GM23338 (cell line): ENCODE data around the gene DTNA. TPM values are rescaled to one million over a fixed set of nuclear protein-coding genes. Genes with fewer than 3 reads are reported as not detected.

Experiments
- ATAC-seq: fragments of 200-7000 bp; cut with Tn5 transposase; 3 replicates; pipeline ENCODE4 v1.9.1; 2020
- DNase-seq: peaks from one replicate; pipeline ENCODE4 v3.0.0-alpha.2; 2015; ENCODE audit warnings: low spot score
- H2AFZ ChIP-seq: fragments of 200-600 bp; sonication (generic); 2 replicates; pipeline ENCODE4 v1.8.0; 2016; ENCODE audit warnings: antibody characterized with exemption, mild to moderate bottlenecking, moderate library complexity
- H3F3A ChIP-seq: fragments of 200-600 bp; sonication (generic); replicated peaks from 2 replicates; pipeline ENCODE4 v1.8.0; 2017; ENCODE audit warnings: antibody characterized with exemption, mixed run types, low read depth
- H3K27ac ChIP-seq: fragments of 200-600 bp; sonication (generic); 2 replicates; pipeline ENCODE4 v1.6.1; 2016; ENCODE audit warnings: low read depth
- H3K27me3 ChIP-seq: fragments of 200-600 bp; sonication (generic); 2 replicates; pipeline ENCODE4 v1.8.0; 2016; ENCODE audit warnings: mild to moderate bottlenecking, mixed run types, moderate library complexity; ENCODE audit not compliant: insufficient read depth
- H3K36me3 ChIP-seq: fragments of 200-600 bp; sonication (generic); 2 replicates; pipeline ENCODE4 v1.8.0; 2016; ENCODE audit warnings: mild to moderate bottlenecking; ENCODE audit not compliant: insufficient read depth
- H3K4me1 ChIP-seq: fragments of 200-600 bp; sonication (generic); 2 replicates; pipeline ENCODE4 v1.8.0; 2016; ENCODE audit warnings: mild to moderate bottlenecking, moderate library complexity; ENCODE audit not compliant: insufficient read depth
- H3K4me2 ChIP-seq: fragments of 200-600 bp; sonication (generic); 2 replicates; pipeline ENCODE4 v1.7.1; 2017; ENCODE audit warnings: mixed run types
- H3K4me3 ChIP-seq: fragments of 200-600 bp; sonication (generic); 2 replicates; pipeline ENCODE4 v1.6.1; 2016; ENCODE audit warnings: mixed run types
- H3K79me2 ChIP-seq: fragments of 200-600 bp; sonication (generic); replicated peaks from 2 replicates; pipeline ENCODE4 v1.8.0; 2017; ENCODE audit warnings: mild to moderate bottlenecking; ENCODE audit not compliant: insufficient read depth
- H3K9me2 ChIP-seq: fragments of 200-600 bp; sonication (generic); 2 replicates; pipeline ENCODE4 v1.8.0; 2017; ENCODE audit not compliant: insufficient read depth
- H4K20me1 ChIP-seq: fragments of 200-600 bp; sonication (generic); replicated peaks from 2 replicates; pipeline ENCODE4 v1.8.0; 2017; ENCODE audit warnings: mild to moderate bottlenecking; ENCODE audit not compliant: insufficient read depth
- H3K27ac Mint-ChIP-seq: 2 replicates; pipeline ENCODE4 v1.8.0; 2020; ENCODE audit warnings: inconsistent platforms, mild to moderate bottlenecking, moderate library complexity, mixed read lengths
- H3K27me3 Mint-ChIP-seq: 3 replicates; pipeline ENCODE4 v1.8.0; 2022; ENCODE audit warnings: low read depth, mild to moderate bottlenecking, moderate library complexity, mixed read lengths, inconsistent platforms; ENCODE audit not compliant: insufficient read depth, poor library complexity
- H3K36me3 Mint-ChIP-seq: 3 replicates; pipeline ENCODE4 v1.8.0; 2021; ENCODE audit warnings: low read depth, mild to moderate bottlenecking, inconsistent platforms, moderate library complexity, mixed read lengths
- H3K4me1 Mint-ChIP-seq: 3 replicates; pipeline ENCODE4 v1.8.0; 2020; ENCODE audit warnings: mild to moderate bottlenecking, inconsistent platforms, mixed read lengths
- H3K4me3 Mint-ChIP-seq: 3 replicates; pipeline ENCODE4 v1.8.0; 2021; ENCODE audit warnings: moderate library complexity, mild to moderate bottlenecking, inconsistent platforms, mixed read lengths
- H3K9me3 Mint-ChIP-seq: 3 replicates; pipeline ENCODE4 v1.8.0; 2020; ENCODE audit warnings: moderate library complexity, mild to moderate bottlenecking, inconsistent platforms, mixed read lengths
- CREB1 ChIP-seq: fragments of 250-450 bp; sonication (Bioruptor Pico); IDR thresholded peaks from 2 replicates; pipeline ENCODE4 v1.5.0; 2020; ENCODE audit warnings: low read depth, mild to moderate bottlenecking, moderate library complexity
- CTCF ChIP-seq, 2 experiments: fragments of 200-600 bp in 1 of 2; sonication (generic) in 1 of 2; conservative IDR thresholded peaks; 2 replicates each; pipeline versions ENCODE4 v1.5.1 to v1.6.1; 2016 to 2017; ENCODE audit warnings: antibody characterized with exemption in 2 of 2, low read depth in 2 of 2, mild to moderate bottlenecking in 2 of 2, moderate library complexity in 1 of 2
- ETS1 ChIP-seq: IDR thresholded peaks from 2 replicates; pipeline ENCODE4 v1.6.1; 2016; ENCODE audit warnings: antibody characterized with exemption
- EZH2 ChIP-seq: fragments of 200-600 bp; sonication (generic); IDR thresholded peaks from one replicate; pipeline ENCODE4 v1.8.0; 2017; ENCODE audit warnings: antibody characterized with exemption, mild to moderate bottlenecking, low read depth; ENCODE audit not compliant: unreplicated experiment
- EZH2phosphoT487 ChIP-seq: fragments of 200-600 bp; sonication (generic); IDR thresholded peaks from one replicate; pipeline ENCODE4 v1.8.1; 2018; ENCODE audit warnings: antibody characterized with exemption; ENCODE audit not compliant: unreplicated experiment
- JUNB ChIP-seq: IDR thresholded peaks from one replicate; pipeline ENCODE4 v1.6.1; 2016; ENCODE audit warnings: antibody characterized with exemption; ENCODE audit not compliant: unreplicated experiment
- NANOG ChIP-seq: IDR thresholded peaks from 2 replicates; pipeline ENCODE4 v1.6.1; 2016; ENCODE audit warnings: antibody characterized with exemption, borderline replicate concordance
- POLR2AphosphoS5 ChIP-seq: IDR thresholded peaks from 2 replicates; pipeline ENCODE4 v1.6.1; 2016; ENCODE audit warnings: antibody characterized with exemption, low read depth
- REST ChIP-seq: IDR thresholded peaks from one replicate; pipeline ENCODE4 v1.6.1; 2018; ENCODE audit warnings: antibody characterized with exemption; ENCODE audit not compliant: unreplicated experiment
- STAT1 ChIP-seq: IDR thresholded peaks from one replicate; pipeline ENCODE4 v1.6.1; 2016; ENCODE audit warnings: antibody characterized with exemption; ENCODE audit not compliant: unreplicated experiment
- ZNF114 ChIP-seq: fragments of 250-450 bp; sonication (Bioruptor Pico); IDR thresholded peaks from 2 replicates; pipeline ENCODE4 v1.5.0; 2020; ENCODE audit warnings: mild to moderate bottlenecking, moderate library complexity
- ZNF331 ChIP-seq: fragments of 250-450 bp; sonication (Bioruptor Pico); IDR thresholded peaks from 2 replicates; pipeline ENCODE4 v1.5.0; 2020; ENCODE audit warnings: low read depth, mild to moderate bottlenecking, moderate library complexity
- ZNF462 ChIP-seq: fragments of 250-450 bp; sonication (Bioruptor Pico); IDR thresholded peaks from 2 replicates; pipeline ENCODE4 v1.5.0; 2020; ENCODE audit warnings: mild to moderate bottlenecking, moderate library complexity
- polyA plus RNA-seq: library from polyadenylated mRNA; unstranded; fragments of >200 nt; fragmentation: Nextera tagmentation; extraction: Ambion mirVana; gene quantifications from 2 replicates; pipeline ENCODE4 v1.2.1, GENCODE V29; 2016
- total RNA-seq: library from RNA; depleted of rRNA; stranded (reverse); fragments of >200 nt; shearing (Covaris generic); gene quantifications from 2 replicates; pipeline ENCODE4 v1.2.3, GENCODE V29; 2014

Gene DTNA
- total and polyA plus RNA-seq, 2 experiments from 2014 or later = 11.5 to 25.1 TPM

GRCh38 chr18:34840256-34840826 is 130.2 kb downstream of the DTNA start:
- no peak overlapping the region for H3K4me2 ChIP-seq
- peaks cover 2% of the 10 kb centered on the region for H3K27me3 Mint-ChIP-seq
- DNase-seq (no peak), ATAC-seq (no peak)
- no peaks in the 10 kb centered on the region for H3F3A ChIP-seq
- peaks cover 14% of the 10 kb centered on the region; the same call in 2 of the 3 replicates for H3K36me3 Mint-ChIP-seq
- no peak overlapping the region for H2AFZ ChIP-seq
- no peak overlapping the region for H3K27ac ChIP-seq
- H3K4me1 Mint-ChIP-seq = peaks cover 46% of the 10 kb centered on the region
- H3K9me2 ChIP-seq = 0 out of 2 replicates have a peak, but pooled peaks cover 5% of the 10 kb centered on the region
- H3K9me3 Mint-ChIP-seq = peaks cover 15% of the 10 kb centered on the region; the same call in 2 of the 3 replicates
- H3K4me3 Mint-ChIP-seq = no peak overlapping the region
- TF ChIP-seq CREB1 (no peak), STAT1 (no peak), POLR2AphosphoS5 (no peak), REST (no peak), NANOG (no peak), CTCF (conservative IDR thresholded peaks at IDR 0.05; ENCODE audit: low read depth in 2 of 2) (no peak), JUNB (no peak), EZH2phosphoT487 (no peak), ETS1 (no peak), ZNF462 (CRISPR knock-in tag) (no peak), EZH2 (no peak), ZNF114 (no peak), ZNF331 (CRISPR knock-in tag) (no peak)
- H3K4me3 ChIP-seq = no peak overlapping the region
- H3K27ac Mint-ChIP-seq = no peak overlapping the region
- peaks cover 52% of the 10 kb centered on the region for H3K4me1 ChIP-seq
- H4K20me1 ChIP-seq = no peaks in the 10 kb centered on the region
- H3K36me3 ChIP-seq = no peaks in the 10 kb centered on the region
- no peaks in the 10 kb centered on the region for H3K27me3 ChIP-seq
- H3K79me2 ChIP-seq = no peaks in the 10 kb centered on the region
